HEK293T (cell line): Measurements from ENCODE around the gene TMEM208.

Experiments used
- ARNT ChIP-seq: fragments of 450-650 bp; IDR thresholded peaks from 2 replicates; pipeline ENCODE4 v1.6.1; 2017; ENCODE audit warnings: mild to moderate bottlenecking
- CTBP1 ChIP-seq: fragments of 450-650 bp; IDR thresholded peaks from 2 replicates; pipeline ENCODE4 v1.6.1; 2016; ENCODE audit warnings: borderline replicate concordance
- FOXA1 ChIP-seq: fragments of 450-650 bp; IDR thresholded peaks from 2 replicates; pipeline ENCODE4 v1.6.1; 2016; ENCODE audit warnings: mild to moderate bottlenecking
- SP1 ChIP-seq: fragments of 450-650 bp; IDR thresholded peaks from 2 replicates; pipeline ENCODE4 v1.6.1; 2017

DNA sequence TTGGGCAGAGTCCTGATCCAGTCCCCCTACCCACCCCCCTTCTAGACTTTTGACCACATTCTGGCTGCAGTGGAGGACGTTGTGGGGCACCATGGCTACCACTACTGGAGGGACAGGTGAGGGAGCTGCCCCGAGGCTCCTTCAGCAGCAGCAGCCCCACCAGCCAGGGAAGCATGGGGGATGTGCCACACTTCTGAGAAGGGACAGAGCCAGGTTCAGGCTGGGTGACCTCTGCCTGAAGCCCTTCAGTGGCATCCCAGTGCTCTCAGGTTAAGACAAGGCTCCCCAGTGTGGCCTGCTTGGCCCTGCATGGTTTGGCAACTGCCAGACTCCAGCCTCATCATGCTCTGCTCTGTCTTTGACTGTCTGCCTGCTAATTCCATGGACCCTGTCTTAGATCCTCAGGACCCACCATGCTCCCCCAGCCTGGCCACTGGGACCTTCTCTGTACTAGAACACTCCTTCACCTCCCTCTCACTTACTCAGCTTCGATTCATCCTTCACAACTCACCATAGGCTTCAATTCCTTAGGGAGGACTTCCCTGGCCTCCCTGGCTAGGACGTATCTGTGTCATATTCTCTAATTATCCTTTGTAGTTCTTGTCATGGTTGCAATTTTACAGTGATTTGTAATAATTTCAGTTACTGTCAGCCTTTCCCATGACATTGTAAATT is 30.7 kb downstream of the TMEM208 start:
- no peak for TF ChIP-seq CTBP1
- TF ChIP-seq SP1: no peak
- TF ChIP-seq ARNT: no peak
- no peak for TF ChIP-seq FOXA1
